OCI-LY7 (cell line): Measurements from ENCODE around the gene YJU2. TPM values are rescaled to one million over a fixed set of nuclear protein-coding genes. Genes with fewer than 3 reads are reported as not detected.

Source experiments
- BruUV-seq: library from RNA; stranded (reverse); fragments of 400-500 nt; replicated peaks from 2 replicates; lab custom pipeline; 2021; lab: Mats Ljungman, UMichigan
- CTCF ChIA-PET: fragments of 300-600 bp; sonication (Branson Sonifier 250); formaldehyde crosslinking; loops from one replicate; lab custom pipeline; 2022; ENCODE audit warnings: antibody characterized with exemption; ENCODE audit not compliant: unreplicated experiment; lab: Charles Lee
- POLR2A ChIA-PET: fragments of 300-600 bp; sonication (Branson Sonifier 250); formaldehyde crosslinking; loops from one replicate; lab custom pipeline; 2022; ENCODE audit warnings: antibody characterized with exemption; lab: Charles Lee
- DNase-seq: peaks from one replicate; pipeline ENCODE4 v3.0.0-alpha.2; 2015; ENCODE audit warnings: low spot score
- H2AFZ ChIP-seq: fragments of 200-600 bp; sonication (generic), shearing (Covaris generic); 2 replicates; pipeline ENCODE4 v1.6.1; 2014; ENCODE audit warnings: mild to moderate bottlenecking, antibody characterized with exemption, low read length, moderate library complexity
- H3K27ac ChIP-seq: fragments of 200-600 bp; sonication (generic); 2 replicates; pipeline ENCODE4 v1.5.1; 2014; ENCODE audit warnings: mixed run types, low read depth, mild to moderate bottlenecking, moderate library complexity, low read length, inconsistent platforms; ENCODE audit not compliant: poor library complexity, severe bottlenecking
- H3K36me3 ChIP-seq: fragments of 200-600 bp; sonication (generic); 2 replicates; pipeline ENCODE4 v1.6.1; 2014; ENCODE audit warnings: mild to moderate bottlenecking, antibody characterized with exemption, low read length, moderate library complexity, mixed read lengths; ENCODE audit not compliant: insufficient read depth
- H3K4me1 ChIP-seq: fragments of 200-600 bp; sonication (generic); 2 replicates; pipeline ENCODE4 v1.5.1; 2014; ENCODE audit warnings: mild to moderate bottlenecking, low read length; ENCODE audit not compliant: insufficient read depth, poor library complexity, severe bottlenecking
- H3K4me2 ChIP-seq: fragments of 200-600 bp; sonication (generic); 2 replicates; pipeline ENCODE4 v1.6.1; 2014; ENCODE audit warnings: mild to moderate bottlenecking, low read length
- H3K4me3 ChIP-seq: fragments of 200-600 bp; sonication (generic); 2 replicates; pipeline ENCODE4 v1.5.1; 2014; ENCODE audit warnings: mild to moderate bottlenecking, low read depth, low read length; ENCODE audit not compliant: poor library complexity, severe bottlenecking
- H3K79me2 ChIP-seq: fragments of 200-600 bp; sonication (generic); 2 replicates; pipeline ENCODE4 v1.6.1; 2016; ENCODE audit warnings: low read depth, mild to moderate bottlenecking, low read length, moderate library complexity, mixed read lengths; ENCODE audit not compliant: insufficient read depth
- H3K9me2 ChIP-seq: fragments of 200-600 bp; sonication (generic); 2 replicates; pipeline ENCODE4 v1.6.1; 2016; ENCODE audit warnings: mild to moderate bottlenecking, low read length, mixed read lengths; ENCODE audit not compliant: insufficient read depth
- H3K9me3 ChIP-seq: fragments of 200-600 bp; sonication (generic); 2 replicates; pipeline ENCODE4 v1.6.1; 2014; ENCODE audit warnings: mild to moderate bottlenecking, mixed run types, low read length, mixed read lengths
- H4K20me1 ChIP-seq: fragments of 200-600 bp; sonication (generic); 2 replicates; pipeline ENCODE4 v1.6.1; 2014; ENCODE audit warnings: mild to moderate bottlenecking, antibody characterized with exemption, low read length, moderate library complexity, mixed read lengths; ENCODE audit not compliant: insufficient read depth
- EZH2phosphoT487 ChIP-seq: fragments of 200-600 bp; sonication (generic); IDR thresholded peaks from 2 replicates; pipeline ENCODE4 v1.6.1; 2018; ENCODE audit warnings: low read depth, borderline replicate concordance, mild to moderate bottlenecking, mixed run types, antibody characterized with exemption, low read length, moderate library complexity, mixed read lengths
- intact Hi-C: fragments of 100-400 bp; cut with micrococcal nuclease; formaldehyde crosslinking; loops from one replicate; pipeline ENCODE4 v1.10.0; 2022; ENCODE audit not compliant: unreplicated experiment
- total RNA-seq, 2 experiments: library from RNA; depleted of rRNA in 1 of 2; stranded (reverse); fragments of >200 nt in 1 of 2; shearing (Covaris generic) in 1 of 2; gene quantifications; 2 replicates each; pipeline ENCODE4 v1.2.3, GENCODE V29; 2014 to 2022
- TF ChIP-seq, protein P1 (sequence below): fragments of 200-600 bp; sonication (generic); conservative IDR thresholded peaks from 2 replicates; pipeline ENCODE4 v1.5.1; 2014; ENCODE audit warnings: mild to moderate bottlenecking, antibody characterized with exemption, low read length, moderate library complexity, mixed read lengths

The YJU2 gene
- total RNA-seq, 2 experiments from 2014 or later = 35.0 to 38.2 TPM

DNA sequence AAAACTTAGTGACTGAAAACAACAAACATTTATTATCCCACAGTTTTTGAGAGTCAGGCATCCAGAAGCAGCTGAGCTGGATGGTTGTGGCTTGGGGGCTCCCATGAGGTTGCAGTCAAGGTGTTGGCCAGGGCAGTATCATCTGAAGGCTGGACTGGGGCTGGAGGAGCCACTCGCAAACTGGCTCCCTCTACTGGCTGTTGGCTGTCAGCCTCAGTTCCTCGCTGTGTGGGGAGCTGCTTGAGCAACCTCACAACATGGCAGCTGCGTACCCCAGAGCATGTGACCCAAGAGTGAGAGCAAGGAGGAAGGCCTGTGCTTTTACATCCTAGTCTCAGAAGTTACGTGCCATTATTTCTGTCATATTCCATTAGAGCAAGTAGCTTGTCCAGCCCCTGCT is 9.7 kb downstream of the YJU2 start:
- Histone ChIP-seq H3K79me2 (no peaks in the 10 kb centered on the region), H3K9me2 (no peaks in the 10 kb centered on the region), H3K36me3 (peaks cover 86% of the 10 kb centered on the region), H2AFZ (no peak overlapping the region), H3K27ac (no peak overlapping the region), H3K9me3 (peaks cover 17% of the 10 kb centered on the region; the same call in 1 of the 2 replicates), H3K4me3 (no peak overlapping the region), H3K4me1 (no peaks in the 10 kb centered on the region), H3K4me2 (no peak overlapping the region), H4K20me1 (no peaks in the 10 kb centered on the region)
- ChIA-PET POLR2A (no interaction called here), CTCF (no interaction called here)
- intact Hi-C loops = no loop called here
- BruUV-seq = no TSS peak
- DNase-seq = no peak
- TF ChIP-seq EZH2phosphoT487 = no peak
- TF ChIP-seq, protein P1, sequence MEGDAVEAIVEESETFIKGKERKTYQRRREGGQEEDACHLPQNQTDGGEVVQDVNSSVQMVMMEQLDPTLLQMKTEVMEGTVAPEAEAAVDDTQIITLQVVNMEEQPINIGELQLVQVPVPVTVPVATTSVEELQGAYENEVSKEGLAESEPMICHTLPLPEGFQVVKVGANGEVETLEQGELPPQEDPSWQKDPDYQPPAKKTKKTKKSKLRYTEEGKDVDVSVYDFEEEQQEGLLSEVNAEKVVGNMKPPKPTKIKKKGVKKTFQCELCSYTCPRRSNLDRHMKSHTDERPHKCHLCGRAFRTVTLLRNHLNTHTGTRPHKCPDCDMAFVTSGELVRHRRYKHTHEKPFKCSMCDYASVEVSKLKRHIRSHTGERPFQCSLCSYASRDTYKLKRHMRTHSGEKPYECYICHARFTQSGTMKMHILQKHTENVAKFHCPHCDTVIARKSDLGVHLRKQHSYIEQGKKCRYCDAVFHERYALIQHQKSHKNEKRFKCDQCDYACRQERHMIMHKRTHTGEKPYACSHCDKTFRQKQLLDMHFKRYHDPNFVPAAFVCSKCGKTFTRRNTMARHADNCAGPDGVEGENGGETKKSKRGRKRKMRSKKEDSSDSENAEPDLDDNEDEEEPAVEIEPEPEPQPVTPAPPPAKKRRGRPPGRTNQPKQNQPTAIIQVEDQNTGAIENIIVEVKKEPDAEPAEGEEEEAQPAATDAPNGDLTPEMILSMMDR = peak; percentile 67

DNA sequence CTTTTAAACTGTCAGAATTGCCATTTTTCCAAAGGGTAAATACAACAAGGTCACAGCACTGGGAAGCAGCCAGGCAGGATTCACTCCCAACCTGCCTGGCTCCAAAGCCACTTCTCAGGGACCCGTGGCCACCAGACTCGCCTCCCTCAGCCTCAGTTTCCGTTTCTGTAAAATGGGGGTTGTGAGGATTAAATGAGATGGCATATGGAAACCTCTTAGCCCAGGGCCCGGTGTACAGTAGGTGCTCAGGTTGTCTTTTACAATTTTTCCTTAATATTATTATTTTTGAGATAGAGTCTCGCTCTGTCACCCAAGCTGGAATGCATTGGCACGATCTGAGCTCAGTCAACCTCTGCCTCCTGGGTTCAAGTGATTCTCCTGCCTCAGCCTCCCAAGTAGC is 10.1 kb downstream of the YJU2 start:
- peaks cover 17% of the 10 kb centered on the region; the same call in 1 of the 2 replicates for H3K9me3 ChIP-seq
- H3K4me3 ChIP-seq = no peak overlapping the region
- H4K20me1 ChIP-seq = no peaks in the 10 kb centered on the region
- ChIA-PET POLR2A (no interaction called here), CTCF (no interaction called here)
- TF ChIP-seq, protein P1 = no peak
- no peak for TF ChIP-seq EZH2phosphoT487
- no peaks in the 10 kb centered on the region for H3K79me2 ChIP-seq
- peaks cover 86% of the 10 kb centered on the region for H3K36me3 ChIP-seq
- H3K4me1 ChIP-seq = no peaks in the 10 kb centered on the region
- H3K9me2 ChIP-seq = no peaks in the 10 kb centered on the region
- BruUV-seq = no TSS peak
- intact Hi-C loops = no loop called here
- H2AFZ ChIP-seq = no peak overlapping the region
- H3K27ac ChIP-seq = no peak overlapping the region
- no peak for DNase-seq
- H3K4me2 ChIP-seq = no peak overlapping the region

DNA sequence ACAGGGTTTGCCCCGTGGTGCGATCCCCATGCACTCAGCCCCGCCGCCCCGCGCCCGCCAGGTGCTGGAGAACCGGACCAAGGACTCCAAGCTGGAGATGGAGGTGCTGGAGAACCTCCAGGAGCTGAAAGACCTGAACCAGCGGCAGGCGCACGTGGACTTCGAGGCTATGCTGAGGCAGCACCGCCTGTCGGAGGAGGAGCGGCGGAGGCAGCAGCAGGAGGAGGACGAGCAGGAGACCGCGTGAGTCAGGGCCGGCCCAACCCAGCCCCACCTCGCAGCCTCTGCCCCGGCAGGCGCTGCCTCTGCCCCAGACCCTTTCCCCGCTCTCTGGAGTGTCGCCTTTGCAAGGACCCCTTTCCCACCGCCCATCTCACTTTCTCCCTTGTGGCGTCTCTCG is 11.3 kb downstream of the YJU2 start:
- no peak for DNase-seq
- Histone ChIP-seq H2AFZ (no peak overlapping the region), H3K36me3 (peaks cover 87% of the 10 kb centered on the region), H3K79me2 (no peaks in the 10 kb centered on the region), H3K27ac (no peak overlapping the region), H3K9me3 (peaks cover 17% of the 10 kb centered on the region; the same call in 1 of the 2 replicates), H4K20me1 (no peaks in the 10 kb centered on the region), H3K4me1 (no peaks in the 10 kb centered on the region), H3K4me2 (no peak overlapping the region), H3K4me3 (no peak overlapping the region), H3K9me2 (no peaks in the 10 kb centered on the region)
- TF ChIP-seq EZH2phosphoT487 = no peak
- TF ChIP-seq, protein P1 = no peak
- intact Hi-C loops = no loop called here
- ChIA-PET POLR2A (no interaction called here), CTCF (no interaction called here)
- no TSS peak for BruUV-seq
